GM19023 (cell line): ENCODE measurements around the gene CLTCL1.
"Not testable (repeated sequence)": the region's sequence is repeated elsewhere in the genome, so short reads cannot be mapped to it uniquely, and the experiment has no call there.

Experiments
- ATAC-seq: cut with Tn5 transposase; IDR thresholded peaks from one replicate; pipeline ENCODE4 v1.9.1; 2021; ENCODE audit warnings: mild to moderate bottlenecking, moderate library complexity; ENCODE audit not compliant: unreplicated experiment

CLTCL1 gene

GRCh38 chr22:19177164-19178064 lies 114.1 kb downstream of the CLTCL1 start:
- ATAC-seq = no peak

GRCh38 chr22:19176732-19177131 lies 114.8 kb downstream of the CLTCL1 start:
- no peak for ATAC-seq

- ATAC-seq = no peak
Observed at GRCh38 chr22:19176175-19176643, 115.3 kb downstream of the CLTCL1 start.

- no peak for ATAC-seq
Observed at GRCh38 chr22:19175602-19176174, 115.8 kb downstream of the CLTCL1 start.

DNA sequence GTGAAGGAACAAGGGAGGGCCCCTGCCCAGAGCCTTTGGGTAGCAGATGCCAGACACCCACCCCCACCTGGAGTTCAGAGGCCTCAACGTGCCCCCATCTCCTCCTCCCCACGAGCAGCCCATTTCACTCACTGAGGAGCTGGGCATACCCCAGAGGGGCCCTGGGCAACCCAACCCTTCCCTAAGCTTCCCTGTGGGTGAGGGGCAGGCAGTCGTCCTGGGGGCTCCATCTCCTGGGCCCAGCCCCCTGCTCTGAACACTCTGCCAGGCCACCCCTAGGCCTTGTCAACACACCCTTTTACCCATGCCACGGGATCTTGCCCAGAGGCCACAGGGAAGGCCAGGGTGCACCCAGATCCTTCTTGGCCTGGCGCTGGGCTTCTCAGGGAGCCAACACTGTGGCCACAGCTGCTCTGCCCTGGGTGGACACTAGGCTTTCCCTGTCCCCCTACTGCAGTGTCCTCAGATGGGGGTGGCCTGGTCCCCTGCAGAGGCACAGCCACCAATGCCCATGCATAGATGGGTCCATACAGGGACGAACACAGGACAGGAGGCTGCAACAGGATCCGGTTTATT lies 116.4 kb downstream of the CLTCL1 start:
- no peak for ATAC-seq

- no peak for ATAC-seq
Observed at GRCh38 chr22:19174106-19175025, 117.2 kb downstream of the CLTCL1 start.

DNA sequence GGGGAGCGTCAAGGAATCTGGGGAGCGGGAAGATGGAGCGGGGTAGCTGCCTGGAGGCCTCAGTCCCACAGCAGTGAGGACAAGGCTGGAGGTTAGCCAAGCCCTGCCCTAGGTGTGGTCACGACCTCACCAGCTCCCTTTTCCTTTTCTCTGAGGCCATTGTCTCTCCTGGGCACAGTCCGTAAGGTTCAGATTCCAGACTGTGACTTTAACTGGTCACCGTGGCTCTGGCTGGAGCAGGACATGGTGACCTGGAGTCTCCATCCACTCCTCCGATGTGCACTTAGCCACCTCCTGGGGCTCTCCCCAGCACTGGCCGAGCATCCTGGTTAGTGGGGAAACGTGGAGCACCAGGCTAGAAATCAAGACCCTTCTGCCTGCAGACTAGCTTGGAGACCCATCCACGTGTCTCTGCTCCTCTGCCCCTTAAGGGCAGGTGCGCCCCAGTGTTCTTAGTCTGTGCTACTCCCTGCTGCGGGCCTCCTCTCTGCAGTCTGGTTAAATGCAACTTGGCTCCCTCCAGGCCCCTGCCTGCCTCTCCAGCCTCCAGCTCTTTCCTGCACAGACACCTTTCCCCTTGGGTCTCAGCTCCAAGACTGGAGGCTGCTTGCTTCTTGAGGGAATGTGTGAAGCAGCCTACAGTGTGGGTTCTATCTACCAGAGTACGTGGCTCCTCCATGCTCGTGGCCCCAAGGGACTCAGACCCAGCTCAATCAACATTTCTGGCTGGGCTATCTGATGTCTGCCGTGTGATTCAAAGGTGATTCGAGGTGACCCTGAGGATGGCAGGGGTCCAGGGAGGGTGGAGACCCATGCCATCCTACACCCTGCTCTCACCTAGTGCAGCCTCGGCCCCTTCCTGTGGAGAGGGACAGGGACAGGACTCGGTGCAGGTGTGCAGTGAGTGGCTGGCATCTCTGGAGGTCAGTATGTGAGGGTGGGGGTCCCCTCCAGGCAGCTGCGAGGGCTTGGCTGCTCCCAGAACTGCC lies 118.2 kb downstream of the CLTCL1 start:
- ATAC-seq = no peak

- no peak for ATAC-seq
Observed at GRCh38 chr22:19172213-19173046, 119.1 kb downstream of the CLTCL1 start.

DNA sequence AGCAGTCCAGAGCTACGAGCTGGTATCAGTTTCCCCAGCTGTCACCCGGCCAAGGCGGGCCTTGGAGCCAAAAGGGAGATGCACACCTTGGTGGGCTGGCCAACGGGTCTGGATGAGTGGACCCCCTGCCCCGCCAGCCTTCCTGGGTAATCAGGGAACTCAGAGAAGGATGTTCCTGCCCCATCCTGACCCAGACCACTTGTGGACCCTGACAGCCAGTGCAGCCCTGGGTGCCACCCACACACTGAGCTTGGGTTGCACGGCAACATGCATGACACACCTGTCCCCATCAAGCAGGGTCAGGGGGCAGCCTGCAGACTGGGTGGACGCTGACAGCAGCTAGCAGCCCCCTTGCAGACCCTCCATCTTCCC lies 121.6 kb downstream of the CLTCL1 start:
- ATAC-seq = no peak

GRCh38 chr22:19169002-19169946 lies 122.2 kb downstream of the CLTCL1 start:
- ATAC-seq = no peak

DNA sequence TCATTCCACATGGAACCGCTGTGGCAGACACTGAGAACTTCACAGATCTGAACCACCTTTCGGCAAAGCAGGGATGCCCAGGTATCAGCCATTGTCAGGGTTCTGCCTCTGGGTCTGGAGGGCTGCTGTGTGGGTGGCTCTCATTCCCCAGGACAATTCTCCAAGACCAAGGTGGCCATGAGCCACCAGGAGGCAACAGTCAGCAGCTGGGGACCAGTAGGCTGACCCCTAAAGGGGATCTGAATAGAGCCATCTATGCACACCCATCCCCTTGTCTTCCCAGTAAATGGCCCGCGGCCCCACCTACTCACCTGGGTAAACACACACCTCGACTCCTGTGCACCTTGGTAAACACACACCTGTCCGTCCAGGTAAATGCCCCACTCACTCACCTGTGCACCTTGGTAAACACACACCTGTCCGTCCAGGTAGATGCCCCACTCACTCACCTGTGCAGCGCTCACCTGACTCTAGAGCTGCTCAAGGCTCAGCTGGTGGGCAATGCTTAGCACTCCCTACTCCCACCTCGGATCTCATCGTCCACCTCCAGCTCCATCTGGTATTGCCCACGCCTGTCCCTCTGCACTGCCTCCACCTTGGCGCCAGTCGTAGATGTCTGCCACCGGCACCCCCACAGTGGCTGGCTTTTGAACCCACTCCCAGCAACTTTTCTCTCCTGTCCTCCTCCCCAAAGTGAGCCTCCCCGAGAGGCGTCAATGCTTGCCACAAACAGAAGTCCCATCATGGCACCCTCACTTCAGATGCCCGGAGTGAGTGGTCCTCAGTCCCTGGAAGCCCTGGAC lies 123.2 kb downstream of the CLTCL1 start:
- no peak for ATAC-seq

GRCh38 chr22:19167106-19167869 lies 124.2 kb downstream of the CLTCL1 start:
- ATAC-seq = no peak

DNA sequence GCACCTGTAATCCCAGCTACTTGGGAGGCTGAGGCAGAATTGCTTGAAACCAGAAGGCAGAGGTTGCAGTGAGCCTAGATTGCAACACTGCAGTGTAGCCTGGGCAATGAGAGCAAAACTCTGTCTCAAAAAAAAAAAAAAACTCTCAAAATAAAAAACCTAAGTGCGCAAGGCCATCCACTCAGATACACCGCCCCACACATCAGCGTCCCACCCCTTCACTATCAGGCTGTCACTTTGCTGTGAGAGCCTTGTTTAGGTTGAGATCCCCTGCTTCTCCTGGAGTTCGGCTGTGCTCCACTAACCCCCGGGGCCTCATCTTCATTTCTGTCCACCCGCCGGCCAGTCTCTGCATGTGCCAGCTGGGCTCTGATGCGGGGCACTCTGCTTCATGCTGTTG lies 125.1 kb downstream of the CLTCL1 start:
- no peak for ATAC-seq

DNA sequence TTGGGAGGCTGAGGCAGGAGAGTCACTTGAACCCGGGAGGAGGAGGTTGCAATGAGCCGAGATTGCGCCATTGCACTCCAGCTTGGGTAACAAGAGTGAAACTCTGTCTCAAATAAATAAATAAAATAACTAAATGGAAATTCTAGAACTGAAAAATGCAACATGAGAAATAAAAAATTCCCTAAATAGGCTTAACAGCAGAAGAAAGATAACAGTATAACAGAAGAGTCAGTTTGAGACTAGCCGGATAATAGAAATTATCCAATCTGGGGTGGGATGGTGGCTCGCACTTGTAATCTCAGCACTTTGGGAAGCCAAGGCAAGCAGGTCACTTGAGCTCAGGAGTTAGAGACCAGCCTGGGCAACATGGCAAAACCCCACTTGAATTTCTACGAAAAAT lies 127.1 kb downstream of the CLTCL1 start:
- no peak for ATAC-seq

DNA sequence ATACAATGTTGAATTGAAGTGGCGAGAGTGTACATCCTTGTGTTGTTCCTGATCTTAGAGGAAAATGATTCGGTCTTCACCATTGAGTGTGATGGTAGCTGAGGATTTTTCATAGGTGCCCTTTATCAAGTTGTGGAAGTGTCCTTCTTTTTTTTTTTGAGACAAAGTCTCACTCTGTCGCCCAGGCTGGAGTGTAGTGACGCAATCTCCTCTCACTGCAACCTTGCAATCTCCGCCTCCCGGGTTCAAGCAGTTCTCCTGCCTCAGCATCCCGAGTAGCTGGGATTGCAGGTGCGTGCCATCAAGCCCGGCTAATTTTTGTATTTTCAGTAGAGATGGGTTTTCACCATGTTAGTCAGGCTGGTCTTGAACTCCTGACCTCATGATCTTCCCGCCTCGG lies 132.9 kb downstream of the CLTCL1 start:
- not testable (repeated sequence) for ATAC-seq

GRCh38 chr22:19156109-19156508 lies 135.4 kb downstream of the CLTCL1 start:
- not testable (repeated sequence) for ATAC-seq
